Thoracic aorta (tissue), 2 donors: ENCODE measurements around the gene PRDM10. TPM values are rescaled to one million over a fixed set of nuclear protein-coding genes. Genes with fewer than 3 reads are reported as not detected.

Source experiments
- ATAC-seq: fragments of 150-250 bp; one replicate; pipeline ENCODE4 v1.8.0; 2017; ENCODE audit warnings: low read depth; ENCODE audit not compliant: insufficient number of reproducible peaks, low FRiP score
- DNase-seq: peaks from one replicate; pipeline ENCODE4 v3.0.0-alpha.2; 2020; ENCODE audit warnings: low spot score
- H3K27ac ChIP-seq, 2 donors: fragments of 200-600 bp; sonication (generic); 1 replicate in 1 of 2; 2 replicates in 1 of 2; pipeline ENCODE4 v1.5.1; 2016; ENCODE audit warnings: mild to moderate bottlenecking in 2 of 2, moderate library complexity in 2 of 2
- H3K27me3 ChIP-seq: fragments of 200-600 bp; sonication (generic); replicated peaks from 2 replicates; pipeline ENCODE4 v1.6.0; 2016; ENCODE audit warnings: mild to moderate bottlenecking; ENCODE audit not compliant: insufficient read depth
- H3K36me3 ChIP-seq: fragments of 200-600 bp; sonication (generic); one replicate; pipeline ENCODE4 v1.5.1; 2016
- H3K4me1 ChIP-seq, 2 donors: fragments of 200-600 bp; sonication (generic); 1 replicate in 1 of 2; 2 replicates in 1 of 2; pipeline versions ENCODE4 v1.5.1 to v1.6.0; 2016; ENCODE audit warnings: low read depth in 2 of 2, mild to moderate bottlenecking in 1 of 2; ENCODE audit not compliant: control insufficient read depth in 1 of 2
- H3K4me3 ChIP-seq: fragments of 200-600 bp; sonication (generic); 2 replicates; pipeline ENCODE4 v1.5.1; 2016; ENCODE audit warnings: mild to moderate bottlenecking
- H3K9me3 ChIP-seq: fragments of 200-600 bp; sonication (generic); 2 replicates; pipeline ENCODE4 v1.5.1; 2016
- total RNA-seq, 2 donors: library from RNA; depleted of rRNA; stranded (reverse); fragments of >200 nt; gene quantifications; one replicate each; pipeline versions ENCODE4 v1.1.0 to v1.2.3, GENCODE V29; 2016
- TF ChIP-seq, protein P1 (sequence below): fragments of 200-600 bp; sonication (generic); IDR thresholded peaks from one replicate; pipeline ENCODE4 v1.5.1; 2019; ENCODE audit warnings: antibody characterized with exemption

The PRDM10 gene
- total RNA-seq, 2 donors from 2014 or later, result 8.8 to 10.4 TPM

DNA sequence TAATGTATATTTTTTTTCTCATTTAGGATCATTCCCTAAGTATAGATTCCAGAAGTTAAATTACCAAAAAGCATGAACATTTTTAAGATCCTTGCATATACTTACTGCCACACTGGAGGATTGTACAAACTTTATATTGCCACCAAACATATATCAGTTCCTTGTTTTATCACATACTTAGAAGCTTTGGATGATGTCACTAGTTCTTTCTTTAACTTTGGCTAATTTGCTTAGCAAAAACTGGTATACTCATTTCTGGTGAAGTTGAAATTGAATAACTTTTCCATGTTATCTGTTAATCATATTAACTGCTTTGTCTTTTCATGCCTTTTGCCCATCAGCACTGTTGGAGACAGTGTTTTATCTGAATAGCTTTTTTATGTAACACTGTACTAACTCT lies 31.6 kb upstream of the PRDM10 start:
- no peak for ATAC-seq
- TF ChIP-seq, protein P1, sequence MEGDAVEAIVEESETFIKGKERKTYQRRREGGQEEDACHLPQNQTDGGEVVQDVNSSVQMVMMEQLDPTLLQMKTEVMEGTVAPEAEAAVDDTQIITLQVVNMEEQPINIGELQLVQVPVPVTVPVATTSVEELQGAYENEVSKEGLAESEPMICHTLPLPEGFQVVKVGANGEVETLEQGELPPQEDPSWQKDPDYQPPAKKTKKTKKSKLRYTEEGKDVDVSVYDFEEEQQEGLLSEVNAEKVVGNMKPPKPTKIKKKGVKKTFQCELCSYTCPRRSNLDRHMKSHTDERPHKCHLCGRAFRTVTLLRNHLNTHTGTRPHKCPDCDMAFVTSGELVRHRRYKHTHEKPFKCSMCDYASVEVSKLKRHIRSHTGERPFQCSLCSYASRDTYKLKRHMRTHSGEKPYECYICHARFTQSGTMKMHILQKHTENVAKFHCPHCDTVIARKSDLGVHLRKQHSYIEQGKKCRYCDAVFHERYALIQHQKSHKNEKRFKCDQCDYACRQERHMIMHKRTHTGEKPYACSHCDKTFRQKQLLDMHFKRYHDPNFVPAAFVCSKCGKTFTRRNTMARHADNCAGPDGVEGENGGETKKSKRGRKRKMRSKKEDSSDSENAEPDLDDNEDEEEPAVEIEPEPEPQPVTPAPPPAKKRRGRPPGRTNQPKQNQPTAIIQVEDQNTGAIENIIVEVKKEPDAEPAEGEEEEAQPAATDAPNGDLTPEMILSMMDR, result no peak
- H3K9me3 ChIP-seq, result no peaks in the 10 kb centered on the region
- H3K36me3 ChIP-seq, result no peaks in the 10 kb centered on the region
- no peaks in the 10 kb centered on the region for H3K27me3 ChIP-seq
- no peak for DNase-seq
- H3K4me3 ChIP-seq, result no peak overlapping the region
- H3K4me1 ChIP-seq, result no peaks in the 10 kb centered on the region
- H3K27ac ChIP-seq, result no peak overlapping the region

DNA sequence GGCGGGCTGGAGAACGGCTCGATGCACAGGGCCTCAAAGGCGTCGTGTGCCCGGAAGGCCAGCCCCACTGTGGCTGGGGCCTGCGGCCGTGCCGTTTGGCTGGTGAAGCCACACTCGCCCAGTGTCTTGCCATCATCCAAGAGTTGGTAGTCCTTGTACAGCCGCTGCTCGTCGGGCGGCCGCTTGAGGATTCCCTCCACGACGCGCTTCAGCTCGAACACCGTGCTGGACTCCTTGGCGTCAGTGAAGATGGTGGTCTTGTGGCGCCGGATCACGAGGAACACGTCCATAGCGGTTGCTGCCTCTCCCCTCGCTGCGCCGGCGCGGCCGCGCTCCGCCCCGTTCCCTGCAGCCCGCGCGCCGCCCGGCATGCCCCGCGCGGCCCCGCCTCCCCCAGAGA lies 30.3 kb upstream of the PRDM10 start:
- no peak for DNase-seq
- Histone ChIP-seq H3K36me3 (no peaks in the 10 kb centered on the region), H3K4me3 (no peak overlapping the region), H3K27me3 (no peaks in the 10 kb centered on the region), H3K4me1 (no peaks in the 10 kb centered on the region), H3K9me3 (no peaks in the 10 kb centered on the region), H3K27ac (no peak overlapping the region)
- TF ChIP-seq, protein P1, result no peak
- ATAC-seq, result no peak

- TF ChIP-seq, protein P1, result no peak
- H3K36me3 ChIP-seq, result no peaks in the 10 kb centered on the region
- DNase-seq (no peak), ATAC-seq (no peak)
- no peaks in the 10 kb centered on the region for H3K9me3 ChIP-seq
- no peaks in the 10 kb centered on the region for H3K4me1 ChIP-seq
- no peak overlapping the region for H3K27ac ChIP-seq
- H3K4me3 ChIP-seq, result no peak overlapping the region
- no peaks in the 10 kb centered on the region for H3K27me3 ChIP-seq
Observed at GRCh38 chr11:130031945-130032344, 29.3 kb upstream of the PRDM10 start.

DNA sequence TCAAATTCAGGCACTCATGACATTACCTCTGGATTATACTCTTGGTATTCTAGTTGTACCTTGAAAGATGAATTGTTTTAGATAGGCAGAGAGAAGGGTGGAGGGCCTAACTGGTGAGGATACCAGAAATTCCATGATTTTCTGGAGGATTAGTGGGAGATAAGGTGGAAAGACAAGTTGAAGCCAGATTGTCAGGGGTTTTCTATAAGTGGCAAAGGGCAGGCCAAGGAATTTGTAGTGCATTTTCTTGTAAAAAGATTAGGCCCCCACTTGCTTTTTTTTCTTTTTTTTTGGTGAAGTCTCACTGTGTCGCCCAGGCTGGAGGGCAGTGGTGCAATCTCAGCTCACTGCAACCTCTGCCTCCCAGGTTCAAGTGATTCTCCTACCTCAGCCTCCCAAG lies 28.4 kb upstream of the PRDM10 start:
- Histone ChIP-seq H3K27ac (no peak overlapping the region), H3K36me3 (no peaks in the 10 kb centered on the region), H3K4me3 (no peak overlapping the region), H3K27me3 (no peaks in the 10 kb centered on the region), H3K4me1 (no peaks in the 10 kb centered on the region), H3K9me3 (no peaks in the 10 kb centered on the region)
- no peak for DNase-seq
- TF ChIP-seq, protein P1, result no peak
- ATAC-seq, result no peak

- no peaks in the 10 kb centered on the region for H3K27me3 ChIP-seq
- TF ChIP-seq, protein P1, result no peak
- H3K4me3 ChIP-seq, result no peak overlapping the region
- DNase-seq, result no peak
- no peaks in the 10 kb centered on the region for H3K4me1 ChIP-seq
- H3K36me3 ChIP-seq, result no peaks in the 10 kb centered on the region
- no peaks in the 10 kb centered on the region for H3K9me3 ChIP-seq
- no peak for ATAC-seq
- no peak overlapping the region for H3K27ac ChIP-seq
Observed at GRCh38 chr11:130029137-130029536, 26.5 kb upstream of the PRDM10 start.
